KBM-7 (cell line): ENCODE results near the gene RPS6KA5.
"Not testable (repeated sequence)": the region's sequence is repeated elsewhere in the genome, so short reads cannot be mapped to it uniquely, and the experiment has no call there.

Experiments
- DNase-seq: peaks from one replicate; pipeline ENCODE4 v3.0.0-alpha.2; 2015
- in situ Hi-C: fragments of 300-500 bp; cut with MboI; formaldehyde crosslinking; loops from 2 replicates; pipeline ENCODE4 v1.14.3; 2020; ENCODE audit warnings: low sequenced_read_pairs, low pct_unique_long_range_greater_than_20kb, mixed read lengths

Gene RPS6KA5

DNA sequence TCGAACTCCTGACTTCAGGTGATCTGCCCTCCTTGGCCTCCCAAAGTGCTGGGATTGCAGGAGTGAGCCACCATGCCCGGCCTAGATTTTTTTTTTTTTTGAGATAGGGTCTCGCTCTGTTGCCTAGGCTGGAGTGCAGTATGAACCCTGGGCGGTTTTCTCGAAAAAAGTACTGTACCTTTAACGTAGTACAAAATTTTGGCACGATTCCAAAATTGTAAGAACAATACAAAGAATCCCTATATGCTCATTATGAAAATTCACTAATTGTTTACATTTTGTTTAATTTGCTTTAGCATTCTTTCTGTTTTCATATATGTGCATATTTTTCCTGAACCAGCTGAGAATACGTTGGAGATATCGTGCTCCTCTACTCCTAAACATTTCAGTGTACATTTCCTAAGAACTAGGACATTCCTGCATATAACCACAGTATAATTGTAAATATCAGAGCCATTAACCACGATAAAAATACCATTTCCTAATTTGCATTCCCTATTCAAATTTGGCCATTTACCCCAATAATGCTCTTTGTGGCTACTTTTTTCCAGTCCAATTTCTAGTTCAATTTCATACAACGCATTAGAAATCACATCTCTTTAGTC lies 97.8 kb downstream of the RPS6KA5 start:
- in situ Hi-C loops, result no loop called here
- no peak for DNase-seq

GRCh38 chr14:90960818-90961217 lies 99.6 kb downstream of the RPS6KA5 start:
- DNase-seq, result no peak
- in situ Hi-C loops, result no loop called here

- in situ Hi-C loops, result no loop called here
- DNase-seq, result no peak
Measured at GRCh38 chr14:90959344-90959743, 101.1 kb downstream of the RPS6KA5 start.

DNA sequence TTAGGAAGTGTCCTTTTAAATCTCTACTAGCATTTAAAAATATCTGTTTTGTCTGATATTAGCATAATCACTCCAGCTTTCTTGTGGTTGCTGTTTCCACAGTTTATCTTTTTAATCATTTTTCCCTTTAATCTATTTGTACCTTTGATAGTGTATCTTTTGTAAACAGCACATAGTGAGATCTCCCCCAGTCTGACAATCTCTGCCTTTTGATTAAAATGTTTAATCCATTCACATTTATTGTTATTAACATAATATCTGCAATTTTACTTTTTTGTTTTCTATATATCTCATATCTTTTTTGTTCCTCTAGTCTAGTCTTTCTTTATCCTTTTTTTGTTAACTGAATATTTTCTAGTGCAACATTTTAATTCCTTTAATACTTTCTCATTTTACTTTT lies 104.2 kb downstream of the RPS6KA5 start:
- DNase-seq, result no peak
- in situ Hi-C loops, result no loop called here

- in situ Hi-C loops, result not testable (repeated sequence)
- DNase-seq, result peak; percentile 53
Measured at GRCh38 chr14:90953643-90954042, 106.8 kb downstream of the RPS6KA5 start.

GRCh38 chr14:90943367-90943766 lies 117.1 kb downstream of the RPS6KA5 start:
- DNase-seq, result no peak
- in situ Hi-C loops, result no loop called here

GRCh38 chr14:90942511-90942910 lies 117.9 kb downstream of the RPS6KA5 start:
- in situ Hi-C loops, result no loop called here
- no peak for DNase-seq

DNA sequence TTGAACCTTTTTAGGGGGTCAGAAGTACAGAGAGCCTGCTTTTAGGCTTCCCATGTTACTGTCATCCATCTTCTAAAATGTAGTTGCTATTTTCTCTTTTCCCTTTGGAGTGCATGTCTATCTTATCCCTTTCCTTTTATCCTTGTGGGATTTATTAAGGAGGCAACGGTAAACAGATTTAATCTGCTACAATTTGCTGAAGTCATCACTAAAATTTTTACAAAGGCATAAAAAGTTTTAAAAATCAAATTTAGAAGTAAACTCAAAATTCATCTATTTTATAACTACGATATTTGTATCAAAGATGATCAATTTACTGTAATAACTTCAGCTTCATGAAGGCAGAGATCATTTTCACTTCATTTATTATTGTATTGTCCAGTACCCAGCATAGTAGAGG lies 118.7 kb downstream of the RPS6KA5 start:
- in situ Hi-C loops, result no loop called here
- no peak for DNase-seq

DNA sequence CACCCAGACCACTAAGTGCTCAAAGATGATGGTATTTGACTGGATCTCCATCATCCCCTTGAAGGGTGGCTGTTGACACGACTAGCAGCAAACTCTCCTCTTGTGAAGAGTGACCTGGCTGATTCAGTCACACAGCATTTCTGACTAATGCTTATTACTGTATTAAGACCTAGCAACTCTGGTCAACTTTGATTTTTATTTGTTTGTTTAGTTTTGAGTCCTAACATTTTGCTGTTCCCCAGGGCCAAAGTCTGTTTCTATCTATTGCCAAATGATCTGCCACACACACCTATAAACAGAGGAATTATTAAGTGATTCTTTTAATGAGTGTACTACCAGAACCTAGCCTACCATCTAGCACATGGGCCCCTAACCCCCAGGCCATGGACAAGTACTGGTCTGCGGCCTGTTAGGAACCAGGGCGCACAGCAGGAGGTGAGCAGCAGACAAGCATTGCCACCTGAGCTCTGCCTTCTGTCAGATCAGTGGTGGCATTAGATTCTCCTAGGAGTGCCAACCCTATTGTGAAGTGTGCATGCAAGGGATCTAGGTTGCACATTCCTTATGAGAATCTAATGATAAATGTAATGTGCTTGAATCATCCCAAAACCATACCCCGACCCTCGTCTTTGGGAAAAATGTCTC lies 120.0 kb downstream of the RPS6KA5 start:
- no peak for DNase-seq
- in situ Hi-C loops, result no loop called here

DNA sequence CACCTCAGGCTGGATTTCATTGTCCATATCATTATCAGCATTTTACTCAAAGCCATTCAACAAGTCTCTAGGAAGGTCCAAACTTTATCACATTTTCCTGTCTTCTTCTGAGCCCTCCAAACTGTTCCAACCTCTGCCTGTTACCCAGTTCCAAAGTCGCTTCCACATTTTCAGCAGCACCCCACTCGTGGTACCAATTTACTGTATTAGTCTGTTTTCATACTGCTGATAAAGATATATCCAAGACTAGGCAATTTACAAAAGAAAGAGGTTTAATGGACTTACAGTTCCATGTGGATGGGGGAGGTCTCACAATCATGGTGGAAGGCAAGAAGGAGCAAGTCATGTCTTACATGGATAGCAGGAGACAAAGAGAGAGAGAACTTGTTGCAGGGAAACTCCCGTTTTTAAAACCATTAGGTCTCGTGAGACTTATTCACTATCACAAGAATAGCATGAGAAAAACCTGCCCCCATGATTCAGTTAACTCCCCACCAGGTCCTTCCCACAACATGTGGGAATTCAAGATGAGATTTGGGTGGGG lies 121.1 kb downstream of the RPS6KA5 start:
- in situ Hi-C loops, DNase-seq: not testable (repeated sequence)

- in situ Hi-C loops, result no loop called here
- no peak for DNase-seq
Measured at GRCh38 chr14:90938615-90939014, 121.8 kb downstream of the RPS6KA5 start.

DNA sequence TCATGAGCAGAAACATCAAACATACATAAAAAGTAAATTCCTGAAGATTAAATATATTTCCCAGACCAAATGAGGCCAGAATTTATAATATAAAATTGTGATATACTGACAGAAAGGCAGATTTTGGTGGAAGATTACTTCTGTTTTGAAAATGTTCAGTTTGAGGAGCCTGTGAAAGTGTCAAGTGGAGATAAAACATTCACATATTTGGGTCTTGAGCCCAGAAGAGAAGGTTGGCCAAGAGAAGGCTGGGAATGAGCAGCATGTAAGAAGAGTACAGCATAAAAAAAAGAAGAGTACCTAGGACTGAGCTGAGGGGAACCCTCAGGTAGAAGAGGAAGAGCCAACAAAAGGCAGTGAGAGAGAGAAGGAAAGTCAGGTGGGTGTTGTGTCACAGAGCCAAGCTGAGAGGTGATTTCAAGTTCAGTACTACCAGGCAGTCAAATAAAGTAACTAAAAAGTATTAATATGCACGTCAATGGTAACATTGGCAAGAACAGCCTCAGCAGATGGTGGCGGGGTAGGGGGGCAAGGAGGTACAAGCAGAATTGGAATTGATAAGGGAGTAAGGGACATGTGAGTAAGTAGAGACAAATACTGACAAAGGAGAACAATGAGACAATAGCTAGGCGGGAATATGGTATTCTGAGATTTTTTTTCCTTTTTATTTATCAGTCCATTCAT lies 123.5 kb downstream of the RPS6KA5 start:
- no peak for DNase-seq
- in situ Hi-C loops, result no loop called here

GRCh38 chr14:90924621-90925340 lies 135.7 kb downstream of the RPS6KA5 start:
- DNase-seq, result no peak
- in situ Hi-C loops, result loop anchor here (25.0 kb wide), 2 partner anchors 238 to 363 kb away; no protein-coding TSS in a partner anchor

DNA sequence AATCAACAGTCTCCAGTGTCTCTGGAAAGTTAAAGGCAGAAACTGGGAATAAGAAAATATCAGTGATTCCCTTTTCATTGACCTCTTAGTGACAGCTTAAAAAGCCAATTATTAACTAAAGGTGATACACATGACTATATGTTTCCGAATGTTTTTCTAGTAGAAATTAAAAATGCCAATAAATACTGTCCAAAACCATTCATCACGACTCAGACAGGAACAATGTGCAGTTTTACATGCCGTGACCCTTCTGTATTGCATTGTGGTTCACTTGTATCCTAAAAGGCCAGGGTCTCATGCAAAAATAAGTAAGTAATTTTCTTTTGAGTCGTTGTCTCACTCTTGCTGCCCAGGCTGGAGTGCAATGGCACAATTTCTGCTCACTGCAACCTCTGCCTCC lies 138.3 kb downstream of the RPS6KA5 start:
- in situ Hi-C loops, result loop anchor here (25.0 kb wide), 2 partner anchors 240 to 365 kb away; no protein-coding TSS in a partner anchor
- DNase-seq, result no peak

DNA sequence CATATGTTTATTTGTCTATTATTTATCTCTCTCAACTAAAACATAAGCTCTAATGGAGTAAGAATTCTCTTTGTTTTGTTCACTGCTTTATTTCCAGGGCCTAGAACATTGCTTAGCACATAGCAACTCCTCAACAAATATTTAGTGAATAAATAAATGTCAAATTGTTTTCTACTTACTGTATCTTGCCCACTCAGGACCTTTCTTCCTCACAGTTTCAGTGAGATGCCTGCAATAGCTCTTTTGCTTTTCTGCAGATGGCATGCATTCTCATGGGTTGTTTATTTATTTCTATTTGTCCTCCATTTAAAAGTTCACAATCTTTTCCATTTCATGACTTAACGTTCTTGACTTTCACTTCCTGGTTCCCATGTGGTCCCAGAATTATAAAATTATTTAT lies 149.3 kb downstream of the RPS6KA5 start:
- no peak for DNase-seq
- in situ Hi-C loops, result loop anchor here (25.0 kb wide), 2 partner anchors 251 to 376 kb away; no protein-coding TSS in a partner anchor

DNA sequence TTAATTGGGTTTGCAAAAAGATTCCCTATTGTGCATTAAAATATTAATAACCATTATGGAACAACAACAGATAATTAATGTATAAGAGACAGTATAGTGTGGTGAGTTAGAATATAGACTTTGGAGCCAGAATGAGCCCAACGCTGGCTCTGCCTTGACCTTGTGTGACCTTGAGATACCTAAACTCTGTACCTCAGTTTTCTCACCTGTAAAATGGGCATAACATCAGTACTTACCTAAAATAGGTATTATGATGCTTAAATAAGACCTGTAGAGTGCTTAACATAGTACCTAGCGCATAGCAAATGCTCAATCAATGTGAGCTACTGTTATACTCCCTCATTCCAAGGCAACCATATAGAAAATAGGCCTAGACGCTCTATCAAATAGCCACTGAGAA lies 153.3 kb downstream of the RPS6KA5 start:
- in situ Hi-C loops, result loop anchor here (25.0 kb wide), 2 partner anchors 255 to 380 kb away; no protein-coding TSS in a partner anchor
- no peak for DNase-seq

DNA sequence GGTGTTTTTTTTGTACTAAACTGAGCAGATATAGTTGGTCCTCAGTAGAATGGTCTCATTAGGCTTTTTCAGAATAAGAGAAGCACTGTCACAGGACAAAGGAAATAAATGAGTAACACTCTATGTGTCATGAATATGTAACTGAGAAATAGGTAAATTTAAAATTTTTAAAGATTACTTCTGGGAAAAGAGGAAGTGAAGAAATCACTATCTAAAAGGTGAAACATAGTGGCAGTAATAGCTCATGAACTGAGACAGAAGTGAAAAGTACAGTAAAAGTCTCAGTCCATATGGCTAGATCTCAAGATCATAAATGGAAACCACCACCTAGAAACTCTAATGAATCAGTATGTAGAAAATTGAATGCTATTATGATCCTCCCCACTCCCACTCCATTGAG lies 154.9 kb downstream of the RPS6KA5 start:
- in situ Hi-C loops, result loop anchor here (25.0 kb wide), 2 partner anchors 257 to 382 kb away; no protein-coding TSS in a partner anchor

DNA sequence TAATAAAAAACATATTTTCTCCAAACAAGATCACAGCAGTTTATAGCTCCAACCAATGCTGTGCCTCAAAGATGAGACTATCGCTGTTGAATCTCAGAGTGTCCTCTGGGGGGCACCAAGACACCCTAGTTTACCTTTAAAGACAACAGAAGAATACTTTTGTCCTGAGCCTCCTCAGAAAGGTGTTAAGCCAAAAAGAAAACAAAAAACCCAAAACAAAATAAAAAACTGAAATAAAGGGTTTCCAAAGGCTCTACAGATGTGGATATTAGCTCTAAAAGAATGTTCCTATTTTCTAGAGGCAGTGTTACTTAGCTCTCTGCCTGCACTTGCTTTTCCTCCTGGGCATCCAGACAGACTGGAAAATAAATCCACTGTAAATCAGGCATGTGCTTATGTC lies 157.3 kb downstream of the RPS6KA5 start:
- DNase-seq, result peak; percentile 67
- in situ Hi-C loops, result loop anchor here (25.0 kb wide), 2 partner anchors 259 to 384 kb away; no protein-coding TSS in a partner anchor

More for the DNA sequence above, 154.9 kb downstream of the RPS6KA5 start:
- DNase-seq, result no peak

DNA sequence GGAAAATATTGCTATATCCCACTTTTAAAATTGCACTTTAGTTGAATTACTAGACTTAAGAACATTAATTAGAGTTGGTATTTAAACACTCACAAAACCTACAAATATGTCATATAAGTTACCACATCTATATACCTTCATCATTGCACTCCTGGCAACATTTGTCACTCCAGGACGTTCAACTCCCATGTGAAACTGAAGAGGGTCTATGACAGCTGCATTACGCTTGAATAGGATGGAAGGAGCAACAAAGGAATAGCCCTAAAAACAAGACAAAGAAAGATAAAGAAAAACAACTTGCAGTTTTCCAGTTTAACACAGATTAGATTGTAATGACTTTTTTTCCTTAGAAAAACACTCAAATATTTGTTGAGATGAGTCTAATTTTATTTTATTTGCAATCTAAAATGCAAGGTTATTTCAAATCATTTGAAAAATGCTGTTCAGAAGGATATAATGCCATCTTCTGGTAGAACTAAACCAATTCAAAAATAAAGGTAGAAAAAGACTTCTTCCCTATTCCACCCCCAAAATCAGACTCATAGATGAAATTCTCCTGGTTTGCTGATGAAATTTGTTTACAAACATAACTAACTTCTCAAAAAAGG lies 159.9 kb downstream of the RPS6KA5 start:
- DNase-seq, result peak; percentile 24
- in situ Hi-C loops, result loop anchor here (25.0 kb wide), 2 partner anchors 262 to 387 kb away; no protein-coding TSS in a partner anchor
